HG03135 (cell line): ENCODE measurements around the gene LRRC18.

Experiments used
- ATAC-seq: cut with Tn5 transposase; IDR thresholded peaks from one replicate; pipeline ENCODE4 v1.9.1; 2021; ENCODE audit warnings: mild to moderate bottlenecking, moderate library complexity; ENCODE audit not compliant: unreplicated experiment

LRRC18 gene

GRCh38 chr10:48923748-48924147 is 15.9 kb downstream of the LRRC18 start:
- ATAC-seq: no peak

- ATAC-seq: no peak
Observed at GRCh38 chr10:48913674-48914073, 26.0 kb downstream of the LRRC18 start.

- no peak for ATAC-seq
Observed at GRCh38 chr10:48910548-48910947, 29.1 kb downstream of the LRRC18 start.

- ATAC-seq: no peak
Observed at GRCh38 chr10:48907730-48908129, 31.9 kb downstream of the LRRC18 start.

GRCh38 chr10:48906841-48907240 is 32.8 kb downstream of the LRRC18 start:
- no peak for ATAC-seq

- no peak for ATAC-seq
Observed at GRCh38 chr10:48905311-48905710, 34.3 kb downstream of the LRRC18 start.

GRCh38 chr10:48904861-48905260 is 34.8 kb downstream of the LRRC18 start:
- no peak for ATAC-seq

- ATAC-seq: no peak
Observed at GRCh38 chr10:48903151-48903550, 36.5 kb downstream of the LRRC18 start.

GRCh38 chr10:48902096-48902495 is 37.5 kb downstream of the LRRC18 start:
- ATAC-seq: no peak

GRCh38 chr10:48901319-48901718 is 38.3 kb downstream of the LRRC18 start:
- no peak for ATAC-seq

- ATAC-seq: no peak
Observed at GRCh38 chr10:48900371-48900801, 39.3 kb downstream of the LRRC18 start.

- no peak for ATAC-seq
Observed at GRCh38 chr10:48899781-48900180, 39.9 kb downstream of the LRRC18 start.

GRCh38 chr10:48898426-48898825 is 41.2 kb downstream of the LRRC18 start:
- no peak for ATAC-seq

- ATAC-seq: no peak
Observed at GRCh38 chr10:48897441-48897790, 42.2 kb downstream of the LRRC18 start.

- no peak for ATAC-seq
Observed at GRCh38 chr10:48896756-48897440, 42.7 kb downstream of the LRRC18 start.

- ATAC-seq: no peak
Observed at GRCh38 chr10:48895803-48896195, 43.8 kb downstream of the LRRC18 start.

GRCh38 chr10:48894911-48895802 is 44.5 kb downstream of the LRRC18 start:
- no peak for ATAC-seq

- no peak for ATAC-seq
Observed at GRCh38 chr10:48890888-48891850, 48.5 kb downstream of the LRRC18 start.

GRCh38 chr10:48887982-48888381 is 51.7 kb downstream of the LRRC18 start:
- ATAC-seq: no peak

- ATAC-seq: no peak
Observed at GRCh38 chr10:48885376-48885775, 54.3 kb downstream of the LRRC18 start.
